ENCODE measurements around the gene CPA3.

- TF ChIP-seq POLR2AphosphoS5 (IDR thresholded peaks at IDR 0.05; ENCODE audit: low read depth, low read length) (no peak), POLR2A (IDR thresholded peaks at IDR 0.05; ENCODE audit: low read depth, low read length) (no peak), TAF1 (IDR thresholded peaks at IDR 0.05; ENCODE audit: low read depth, low read length) (no peak), PAX5 (IDR thresholded peaks at IDR 0.05; ENCODE audit: insufficient read depth, low read length, severe bottlenecking) (no peak), SPI1 (IDR thresholded peaks at IDR 0.05; ENCODE audit: low read depth, low read length) (no peak)
Measured at GRCh38 chr3:148815316-148816110, 49.6 kb upstream of the CPA3 start.
